HG02973 (cell line): ENCODE results near the gene TMEM92.

Source experiments
- ATAC-seq: cut with Tn5 transposase; IDR thresholded peaks from one replicate; pipeline ENCODE4 v1.9.1; 2021; ENCODE audit warnings: moderate library complexity; ENCODE audit not compliant: unreplicated experiment

The TMEM92 gene

GRCh38 chr17:50274142-50274896, at the start of gene TMEM92:
TSS of gene TMEM92 (plus strand) at chr17:50274466. CDS start at chr17:50274502, 36 bp downstream.
- no peak for ATAC-seq

GRCh38 chr17:50225701-50226240, 48.5 kb upstream of the TMEM92 start:
- no peak for ATAC-seq

DNA sequence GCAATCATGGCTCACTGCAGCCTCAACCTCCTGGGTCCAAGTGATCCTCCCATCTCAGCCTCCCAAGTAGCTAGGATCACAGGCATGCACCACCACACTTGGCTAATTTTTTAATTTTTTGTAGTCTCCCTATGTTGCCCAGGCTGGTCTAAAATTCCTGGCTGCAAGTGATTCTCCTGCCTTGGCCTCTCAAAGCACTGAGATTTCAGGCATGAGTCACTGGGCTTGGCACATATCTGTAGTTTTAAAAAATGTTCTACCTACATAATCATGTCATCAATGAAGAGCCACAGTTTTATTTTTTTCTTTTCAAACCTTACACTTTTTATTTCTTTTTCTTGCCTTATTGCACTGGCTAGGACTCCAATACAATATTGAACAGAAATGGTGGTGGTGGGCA, 39.7 kb upstream of the TMEM92 start:
- ATAC-seq: no peak

- ATAC-seq: no peak
These were observed 36.4 kb upstream of the TMEM92 start for GRCh38 chr17:50237901-50238300.

DNA sequence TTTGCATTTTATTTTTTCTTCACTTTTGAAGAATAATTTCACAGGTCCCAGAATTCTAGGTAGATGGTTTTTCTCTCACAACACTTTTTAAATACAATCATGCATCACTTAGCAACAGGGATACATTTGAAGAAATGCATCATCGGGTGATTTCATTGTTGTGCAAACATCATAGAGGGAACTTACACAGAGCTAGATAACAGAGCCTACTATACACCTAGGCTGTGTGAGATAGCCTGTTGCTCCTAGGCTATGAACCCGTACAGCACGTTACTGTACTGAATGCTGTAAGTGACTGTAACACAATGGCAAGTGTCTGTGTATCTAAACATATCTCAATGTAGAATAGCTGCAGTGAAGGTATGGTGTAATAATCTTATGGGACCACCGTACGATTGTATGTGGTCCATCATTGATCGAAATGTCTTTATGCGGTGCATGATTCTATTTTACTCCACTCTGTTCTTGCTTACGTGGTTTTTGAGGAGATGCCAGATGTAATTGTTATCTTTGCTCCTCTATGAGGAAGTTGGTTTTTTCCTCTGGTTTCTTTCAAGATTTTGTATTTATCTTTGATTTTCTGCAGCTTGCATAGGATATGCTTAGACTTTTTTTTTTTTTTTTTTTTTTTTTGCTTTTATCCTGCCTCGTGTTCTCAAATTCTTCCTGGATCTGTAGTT, 35.5 kb upstream of the TMEM92 start:
- no peak for ATAC-seq

GRCh38 chr17:50239937-50240336, 34.3 kb upstream of the TMEM92 start:
- no peak for ATAC-seq

GRCh38 chr17:50240851-50241250, 33.4 kb upstream of the TMEM92 start:
- no peak for ATAC-seq

- no peak for ATAC-seq
These were observed 32.8 kb upstream of the TMEM92 start for GRCh38 chr17:50241431-50241830.

DNA sequence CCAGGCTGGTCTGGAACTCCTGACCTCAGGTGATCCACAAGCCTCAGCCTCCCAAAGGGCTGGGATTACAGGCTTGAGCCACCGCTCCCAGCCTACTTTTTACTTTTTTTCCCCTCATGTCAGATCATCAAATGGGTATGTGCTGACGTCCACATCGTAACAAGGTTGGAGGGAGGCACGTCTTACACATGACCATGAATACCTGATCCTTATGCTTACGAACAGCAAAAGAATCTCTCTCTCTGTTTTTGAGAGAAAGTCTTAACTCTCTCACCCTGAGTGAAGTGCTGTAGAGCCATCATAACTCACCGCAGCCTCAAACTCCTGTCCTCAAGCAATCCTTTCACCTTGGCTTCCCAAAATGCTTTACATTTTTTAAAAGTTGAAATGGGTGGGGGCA, 29.5 kb upstream of the TMEM92 start:
- no peak for ATAC-seq

GRCh38 chr17:50248255-50248654, 26.0 kb upstream of the TMEM92 start:
- no peak for ATAC-seq

DNA sequence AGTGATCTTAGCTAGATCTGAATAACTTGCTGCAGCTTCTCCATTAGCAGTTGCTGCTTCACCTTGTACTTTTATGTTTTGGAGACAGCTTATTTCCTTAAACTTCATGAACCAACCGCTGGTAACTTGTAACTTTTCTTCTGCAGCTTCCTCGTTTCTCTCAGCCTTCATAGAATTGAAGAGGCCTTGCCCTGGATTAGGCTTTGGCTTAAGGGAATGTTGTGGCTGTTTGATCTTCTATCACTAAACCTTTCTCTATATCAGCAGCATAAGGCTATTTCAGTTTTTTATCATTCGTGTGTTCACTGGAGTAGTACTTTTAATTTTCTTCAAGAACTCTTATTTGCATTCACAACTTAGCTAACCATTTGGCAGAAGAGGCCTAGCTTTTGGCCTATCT, 21.5 kb upstream of the TMEM92 start:
- no peak for ATAC-seq

DNA sequence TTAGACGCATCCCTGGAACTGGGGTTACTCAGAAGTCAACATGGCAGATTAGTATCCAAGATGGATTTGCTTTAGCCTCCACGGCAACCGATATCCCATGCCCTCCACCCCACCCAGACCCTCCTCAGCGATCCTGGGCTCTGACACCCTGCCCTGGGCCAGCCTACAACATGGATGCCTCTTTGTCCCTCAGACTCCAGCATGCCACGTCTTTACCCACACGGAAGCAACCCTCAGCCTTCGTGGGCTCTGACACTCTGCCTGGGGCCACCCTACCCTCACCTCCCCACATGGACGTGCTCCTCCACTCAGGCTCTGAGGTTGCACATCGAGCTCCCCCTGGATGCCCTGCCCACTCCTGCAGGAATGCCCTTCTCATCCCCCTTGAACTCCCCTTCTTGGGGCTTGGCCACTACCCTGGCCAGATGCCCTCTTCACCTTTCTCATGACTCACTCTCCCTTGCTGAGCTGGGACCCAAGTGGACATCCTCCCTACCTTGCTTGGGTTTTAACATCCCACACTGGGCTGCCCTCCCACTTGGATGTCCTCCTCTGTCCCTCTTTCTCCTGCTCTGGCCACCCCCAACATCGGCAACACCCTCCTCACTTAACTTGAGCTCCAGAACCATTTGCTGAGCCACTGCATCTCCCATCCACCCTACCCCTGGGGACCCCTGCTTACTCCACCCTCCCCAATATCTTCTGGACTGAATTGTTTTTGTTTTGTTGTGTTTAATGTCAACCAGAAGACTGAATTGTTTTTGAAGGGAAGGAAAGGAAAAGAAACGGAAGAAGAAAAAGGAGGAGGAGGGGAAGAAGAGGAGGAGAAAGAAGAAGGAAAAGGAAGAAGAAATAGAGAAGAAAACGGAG, 18.3 kb upstream of the TMEM92 start:
- ATAC-seq: no peak

- ATAC-seq: no peak
These were observed 17.2 kb upstream of the TMEM92 start for GRCh38 chr17:50256826-50257618.

DNA sequence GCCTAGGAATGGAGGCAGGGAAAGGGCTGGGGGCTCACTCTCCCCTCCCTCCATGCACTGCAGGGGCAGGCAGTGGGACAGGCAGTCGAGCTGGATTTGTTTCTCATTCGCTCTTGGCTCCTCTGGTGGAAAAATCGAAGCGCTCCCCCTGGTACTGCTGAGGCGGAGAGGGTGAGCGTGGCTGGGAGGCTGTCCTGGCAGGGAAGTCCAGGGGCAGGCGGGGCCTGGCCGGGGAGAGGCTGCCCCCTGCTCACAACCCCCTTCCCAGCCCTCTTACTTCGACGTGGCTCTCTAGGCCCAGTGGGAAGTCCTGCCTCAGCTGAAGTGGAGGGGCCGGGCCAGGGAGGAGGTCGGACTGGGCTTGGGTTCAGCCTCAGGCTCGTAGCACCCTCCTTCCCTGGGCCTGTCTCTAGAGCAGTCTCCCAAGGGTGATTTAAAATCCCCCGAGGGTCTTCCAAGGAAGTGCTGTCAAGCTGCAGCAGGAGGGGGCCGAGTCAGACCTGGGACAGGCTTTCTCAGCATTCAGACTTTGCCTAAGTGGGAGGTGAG, 16.5 kb upstream of the TMEM92 start:
- no peak for ATAC-seq

- no peak for ATAC-seq
These were observed 15.4 kb upstream of the TMEM92 start for GRCh38 chr17:50258647-50259476.

DNA sequence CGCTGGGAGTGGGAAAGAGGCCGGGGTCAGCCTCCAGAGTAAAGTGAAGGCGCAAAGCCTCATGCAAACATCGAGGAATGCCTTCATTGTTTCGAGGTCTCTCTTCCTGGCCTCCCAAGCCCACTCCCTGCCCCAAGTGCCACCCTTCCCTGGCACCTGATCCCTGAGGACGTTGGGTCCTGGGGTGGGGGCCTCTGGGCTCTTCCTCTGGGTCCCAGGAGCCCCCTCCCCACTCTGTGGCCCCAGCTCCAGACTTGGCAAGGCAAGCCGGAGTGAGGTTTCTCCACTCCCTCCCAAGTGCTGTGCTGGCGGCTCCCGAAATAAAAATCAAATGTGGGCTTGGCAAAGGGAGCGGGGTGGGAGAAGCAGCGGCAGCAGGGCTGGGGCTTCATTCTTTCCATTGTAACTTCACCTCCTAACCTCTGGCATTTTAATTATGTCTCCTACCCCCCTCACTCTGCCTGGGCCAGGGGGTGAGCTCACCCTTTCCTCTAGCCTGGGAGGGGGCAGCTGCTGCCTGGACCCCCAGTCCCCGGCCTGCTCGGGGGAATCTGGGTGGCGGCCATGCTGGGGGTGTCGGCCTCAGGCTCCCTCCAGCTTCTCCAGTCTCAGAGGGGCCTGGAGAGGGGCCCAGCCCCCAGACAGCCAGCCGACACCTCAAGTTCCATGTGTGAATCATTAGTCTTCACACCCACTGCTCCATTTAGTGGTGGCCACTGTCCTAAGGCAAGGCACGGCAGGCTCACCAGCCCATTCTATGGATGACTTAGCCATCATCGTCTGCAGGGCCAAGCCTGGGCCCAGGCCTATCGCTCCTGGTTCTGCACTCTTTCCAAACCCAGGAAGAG, 14.6 kb upstream of the TMEM92 start:
- no peak for ATAC-seq

DNA sequence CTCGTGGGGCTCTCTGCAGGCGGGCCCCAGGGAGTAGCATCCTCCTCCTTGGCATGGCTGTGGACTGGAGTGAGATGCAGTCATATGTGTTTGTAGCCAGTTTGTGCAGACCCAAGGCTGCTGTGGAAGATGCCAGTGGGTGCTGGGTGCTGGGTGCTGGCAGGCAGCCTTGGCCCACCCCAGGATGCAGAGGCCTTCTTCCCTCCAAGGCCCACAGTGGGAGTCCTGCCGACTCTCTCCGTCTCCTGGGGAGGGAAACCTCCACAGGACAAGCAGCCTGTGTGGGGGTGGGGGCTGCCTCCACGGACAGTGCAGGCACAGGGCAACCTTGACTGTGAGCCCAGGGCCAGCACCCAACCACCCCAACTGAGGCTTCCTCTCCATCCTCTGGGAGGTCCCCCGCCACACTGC, 13.8 kb upstream of the TMEM92 start:
- no peak for ATAC-seq
